Colonic mucosa (tissue), 4 donors: ENCODE data around the gene TNKS2. TPM values are rescaled to one million over a fixed set of nuclear protein-coding genes. Genes with fewer than 3 reads are reported as not detected.
"Not testable (repeated sequence)": the region's sequence is repeated elsewhere in the genome, so short reads cannot be mapped to it uniquely, and the experiment has no call there.

Source experiments
- DNase-seq: peaks from one replicate; pipeline ENCODE4 v3.0.0-alpha.2; 2020
- H3K27ac ChIP-seq: fragments of 200-600 bp; one replicate; pipeline ENCODE4 v1.8.0; 2021
- H3K27me3 ChIP-seq: fragments of 200-600 bp; one replicate; pipeline ENCODE4 v1.8.0; 2021
- H3K36me3 ChIP-seq: fragments of 200-600 bp; one replicate; pipeline ENCODE4 v1.8.0; 2021
- H3K4me1 ChIP-seq: fragments of 200-600 bp; one replicate; pipeline ENCODE4 v1.8.0; 2021; ENCODE audit warnings: mild to moderate bottlenecking
- H3K4me3 ChIP-seq: fragments of 200-600 bp; one replicate; pipeline ENCODE4 v1.8.0; 2021
- H3K9ac ChIP-seq, 2 donors: one replicate each; pipeline ENCODE4 v1.7.0; 2013; ENCODE audit warnings: control low read depth in 2 of 2, low read depth in 2 of 2, low read length in 2 of 2
- H3K9me3 ChIP-seq: fragments of 200-600 bp; one replicate; pipeline ENCODE4 v1.8.0; 2021
- intact Hi-C: fragments of 100-400 bp; cut with DNase I; formaldehyde crosslinking; loops from one replicate; pipeline ENCODE4 v1.14.1; 2022
- total RNA-seq, 2 donors: library from RNA; stranded (reverse); fragmentation: NEBNext Ultra II Directional in 1 of 2; extraction: Animal tissue kit (Norgen Biotek cat#: 25700) in 1 of 2; gene quantifications; one replicate each; pipeline ENCODE4 v1.2.1, GENCODE V29; 2021
- TF ChIP-seq, protein P1 (sequence below): fragments of 200-600 bp; IDR thresholded peaks from one replicate; pipeline ENCODE4 v1.8.0; 2022; ENCODE audit warnings: antibody characterized with exemption, mild to moderate bottlenecking
- donor health status: healthy.
- donor health status: DM: no; HTN: no; CAD: no.
- donor health status: DM: no; HTN: no; CAD: no.

TNKS2 gene
- total RNA-seq, 2 donors from 2014 or later = 19.3 to 34.1 TPM

- no peaks in the 10 kb centered on the region for H3K9me3 ChIP-seq
- peak overlapping the region; percentile 49 for H3K4me3 ChIP-seq
- no peak overlapping the region for H3K27ac ChIP-seq
- DNase-seq = no peak
- intact Hi-C loops = no loop called here
- H3K36me3 ChIP-seq = no peaks in the 10 kb centered on the region
- H3K4me1 ChIP-seq = no peaks in the 10 kb centered on the region
- H3K27me3 ChIP-seq = peaks cover 6% of the 10 kb centered on the region
- TF ChIP-seq, protein P1, sequence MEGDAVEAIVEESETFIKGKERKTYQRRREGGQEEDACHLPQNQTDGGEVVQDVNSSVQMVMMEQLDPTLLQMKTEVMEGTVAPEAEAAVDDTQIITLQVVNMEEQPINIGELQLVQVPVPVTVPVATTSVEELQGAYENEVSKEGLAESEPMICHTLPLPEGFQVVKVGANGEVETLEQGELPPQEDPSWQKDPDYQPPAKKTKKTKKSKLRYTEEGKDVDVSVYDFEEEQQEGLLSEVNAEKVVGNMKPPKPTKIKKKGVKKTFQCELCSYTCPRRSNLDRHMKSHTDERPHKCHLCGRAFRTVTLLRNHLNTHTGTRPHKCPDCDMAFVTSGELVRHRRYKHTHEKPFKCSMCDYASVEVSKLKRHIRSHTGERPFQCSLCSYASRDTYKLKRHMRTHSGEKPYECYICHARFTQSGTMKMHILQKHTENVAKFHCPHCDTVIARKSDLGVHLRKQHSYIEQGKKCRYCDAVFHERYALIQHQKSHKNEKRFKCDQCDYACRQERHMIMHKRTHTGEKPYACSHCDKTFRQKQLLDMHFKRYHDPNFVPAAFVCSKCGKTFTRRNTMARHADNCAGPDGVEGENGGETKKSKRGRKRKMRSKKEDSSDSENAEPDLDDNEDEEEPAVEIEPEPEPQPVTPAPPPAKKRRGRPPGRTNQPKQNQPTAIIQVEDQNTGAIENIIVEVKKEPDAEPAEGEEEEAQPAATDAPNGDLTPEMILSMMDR = no peak
- H3K9ac ChIP-seq = peak overlapping the region; percentile 28 to 53
Measured at GRCh38 chr10:91887272-91888076, 89.2 kb downstream of the TNKS2 start.

DNA sequence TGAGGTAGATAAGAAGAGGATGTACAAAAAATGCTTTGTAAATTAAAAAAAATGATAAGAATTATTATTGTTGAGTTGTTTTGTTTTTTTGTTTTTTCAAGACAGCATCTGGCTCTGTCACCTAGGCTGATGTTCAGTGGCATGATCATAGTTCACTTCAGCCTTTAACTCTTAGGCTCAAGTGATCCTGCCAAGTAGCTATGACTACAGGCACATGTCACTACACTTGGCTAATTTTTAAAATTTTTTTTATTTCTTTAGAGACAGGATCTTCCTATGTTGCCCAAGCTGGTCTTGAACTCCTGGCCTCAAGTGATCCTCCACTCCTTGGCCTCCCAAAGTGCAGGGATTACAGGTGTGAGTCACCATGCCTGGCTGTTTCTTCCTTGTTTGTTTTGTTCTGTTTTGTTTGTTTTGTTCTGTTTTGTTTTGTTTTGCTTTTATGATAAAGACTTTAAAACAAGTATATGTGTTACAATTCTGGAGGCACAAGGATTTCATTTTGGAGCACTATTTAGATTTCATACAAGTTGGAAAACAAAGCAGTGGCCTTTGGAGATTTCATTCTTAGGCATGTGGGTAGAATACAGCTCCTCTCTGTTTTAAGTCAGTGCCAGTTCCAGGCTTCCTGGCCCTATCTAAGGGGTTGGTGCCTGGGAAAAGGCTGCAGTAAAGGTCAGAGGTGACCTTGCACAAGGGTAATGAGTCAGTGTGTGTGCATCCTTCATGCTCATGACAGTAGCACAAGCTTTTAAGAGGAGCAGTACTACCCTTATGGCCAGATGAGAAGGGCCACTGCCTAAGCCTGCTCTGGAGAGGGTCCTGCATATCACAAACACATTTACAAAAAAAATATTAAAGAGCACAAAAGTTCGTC, 93.1 kb downstream of the TNKS2 start:
- TF ChIP-seq, protein P1 = no peak
- intact Hi-C loops = no loop called here
- Histone ChIP-seq H3K4me1 (no peaks in the 10 kb centered on the region), H3K9me3 (no peaks in the 10 kb centered on the region), H3K36me3 (no peaks in the 10 kb centered on the region), H3K27me3 (peaks cover 6% of the 10 kb centered on the region), H3K4me3 (no peak overlapping the region), H3K27ac (no peak overlapping the region), H3K9ac (no peak overlapping the region)
- DNase-seq = no peak

- H3K9me3 ChIP-seq = no peaks in the 10 kb centered on the region
- TF ChIP-seq, protein P1 = no peak
- H3K27me3 ChIP-seq = no peaks in the 10 kb centered on the region
- no peak overlapping the region for H3K27ac ChIP-seq
- intact Hi-C loops = no loop called here
- H3K4me1 ChIP-seq = no peaks in the 10 kb centered on the region
- H3K4me3 ChIP-seq = no peak overlapping the region
- no peak for DNase-seq
- no peak overlapping the region for H3K9ac ChIP-seq
- H3K36me3 ChIP-seq = no peaks in the 10 kb centered on the region
Measured at GRCh38 chr10:91893051-91893450, 94.8 kb downstream of the TNKS2 start.

- H3K36me3 ChIP-seq, H3K4me1 ChIP-seq, H3K9me3 ChIP-seq, H3K27ac ChIP-seq, H3K4me3 ChIP-seq, H3K27me3 ChIP-seq, DNase-seq, H3K9ac ChIP-seq, intact Hi-C loops: not testable (repeated sequence)
Measured at GRCh38 chr10:91894261-91894685, 96.0 kb downstream of the TNKS2 start.

DNA sequence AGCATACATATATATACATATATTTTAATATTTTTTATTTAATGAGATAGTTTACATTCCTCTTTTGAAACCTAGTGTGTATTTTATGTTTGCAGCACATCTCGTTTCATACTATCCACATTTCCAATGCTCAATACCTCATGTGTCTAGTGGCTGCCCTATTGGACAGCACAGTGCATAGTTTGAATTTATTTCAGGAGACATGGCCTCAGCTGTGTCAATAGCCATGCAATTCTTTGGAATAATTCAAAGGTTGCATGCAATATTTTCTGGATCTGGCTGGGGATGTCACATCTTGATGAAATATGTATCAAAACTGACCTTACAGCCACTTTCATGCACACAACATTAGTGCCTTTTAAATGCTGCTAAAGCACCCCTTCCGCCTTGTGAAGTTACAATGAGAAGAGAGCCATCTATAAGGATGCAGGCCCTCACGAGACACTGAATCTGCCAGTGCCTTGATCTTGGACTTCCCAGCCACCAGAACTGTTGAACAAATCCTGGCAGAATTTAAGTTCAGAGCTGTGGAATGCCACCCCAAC, 98.1 kb downstream of the TNKS2 start:
- Histone ChIP-seq H3K36me3 (no peaks in the 10 kb centered on the region), H3K9me3 (no peaks in the 10 kb centered on the region), H3K4me3 (no peak overlapping the region), H3K4me1 (no peaks in the 10 kb centered on the region), H3K27ac (no peak overlapping the region), H3K27me3 (no peaks in the 10 kb centered on the region), H3K9ac (no peak overlapping the region)
- DNase-seq = no peak
- intact Hi-C loops = no loop called here
- TF ChIP-seq, protein P1 = no peak
